Ishikawa (cell line): Measurements from ENCODE around the gene ACTN3.

Experiments used
- REST ChIP-seq: IDR thresholded peaks from 2 replicates; pipeline ENCODE4 v1.6.1; 2012; ENCODE audit warnings: low read depth, mild to moderate bottlenecking
- TAF1 ChIP-seq: IDR thresholded peaks from 2 replicates; pipeline ENCODE4 v1.6.1; 2012; ENCODE audit warnings: low read depth, mild to moderate bottlenecking

- TF ChIP-seq REST (no peak), TAF1 (no peak)
These were observed 4.8 kb upstream of the ACTN3 start for GRCh38 chr11:66541892-66542291.
